H9 (cell line): ENCODE results near the gene SNN. TPM values are rescaled to one million over a fixed set of nuclear protein-coding genes. Genes with fewer than 3 reads are reported as not detected.

Experiments used
- DNase-seq: peaks from one replicate; pipeline ENCODE4 v3.0.0-alpha.2; 2017
- H2AFZ ChIP-seq: one replicate; pipeline ENCODE4 v1.6.1; 2013; ENCODE audit warnings: mild to moderate bottlenecking, low read length, control low read depth, moderate library complexity
- H2AK5ac ChIP-seq: 2 replicates; pipeline ENCODE4 v1.6.1; 2013; ENCODE audit warnings: low read length, control low read depth, mixed read lengths; ENCODE audit not compliant: insufficient read length
- H2BK120ac ChIP-seq: one replicate; pipeline ENCODE4 v1.6.1; 2013; ENCODE audit warnings: low read depth, mild to moderate bottlenecking, low read length, control low read depth, inconsistent platforms; ENCODE audit not compliant: poor library complexity, severe bottlenecking
- H2BK12ac ChIP-seq: 2 replicates; pipeline ENCODE4 v1.6.1; 2013; ENCODE audit warnings: low read length, control low read depth, mixed read lengths, low read depth; ENCODE audit not compliant: insufficient read length
- H2BK15ac ChIP-seq: 2 replicates; pipeline ENCODE4 v1.6.1; 2013; ENCODE audit warnings: low read depth, low read length, control low read depth
- H2BK20ac ChIP-seq: one replicate; pipeline ENCODE4 v1.6.1; 2013; ENCODE audit warnings: low read depth, mild to moderate bottlenecking, low read length, control low read depth, inconsistent platforms; ENCODE audit not compliant: poor library complexity, severe bottlenecking
- H2BK5ac ChIP-seq: 2 replicates; pipeline ENCODE4 v1.6.1; 2013; ENCODE audit warnings: low read length, control low read depth, mixed read lengths; ENCODE audit not compliant: insufficient read length
- H3K14ac ChIP-seq: 2 replicates; pipeline ENCODE4 v1.6.1; 2013; ENCODE audit warnings: low read length, control low read depth; ENCODE audit not compliant: insufficient read depth
- H3K18ac ChIP-seq: 2 replicates; pipeline ENCODE4 v1.6.1; 2013; ENCODE audit warnings: low read depth, mild to moderate bottlenecking, mixed read lengths, low read length, control low read depth; ENCODE audit not compliant: insufficient read length
- H3K23ac ChIP-seq: 2 replicates; pipeline ENCODE4 v1.6.1; 2013; ENCODE audit warnings: low read length, control low read depth, mixed read lengths, low read depth; ENCODE audit not compliant: insufficient read length
- H3K23me2 ChIP-seq: 2 replicates; pipeline ENCODE4 v1.6.1; 2013; ENCODE audit warnings: low read depth, mild to moderate bottlenecking, mixed read lengths, low read length, control low read depth; ENCODE audit not compliant: insufficient read length, poor library complexity, severe bottlenecking
- H3K27ac ChIP-seq: 2 replicates; pipeline ENCODE4 v1.5.1; 2013; ENCODE audit warnings: low read length, control low read depth, mixed read lengths, low read depth; ENCODE audit not compliant: insufficient read length
- H3K27me3 ChIP-seq: 2 replicates; pipeline ENCODE4 v1.6.1; 2013; ENCODE audit warnings: low read length, control low read depth, inconsistent platforms; ENCODE audit not compliant: insufficient read depth
- H3K4ac ChIP-seq: 2 replicates; pipeline ENCODE4 v1.6.1; 2013; ENCODE audit warnings: low read depth, mild to moderate bottlenecking, control low read depth, inconsistent platforms, low read length, moderate library complexity
- H3K4me1 ChIP-seq: 2 replicates; pipeline ENCODE4 v1.6.1; 2013; ENCODE audit warnings: low read length, control low read depth, inconsistent platforms; ENCODE audit not compliant: insufficient read depth
- H3K4me2 ChIP-seq: 2 replicates; pipeline ENCODE4 v1.6.1; 2013; ENCODE audit warnings: low read length, control low read depth, mixed read lengths; ENCODE audit not compliant: insufficient read length, insufficient read depth
- H3K56ac ChIP-seq: 2 replicates; pipeline ENCODE4 v1.6.1; 2013; ENCODE audit warnings: low read depth, mild to moderate bottlenecking, mixed read lengths, low read length, control low read depth; ENCODE audit not compliant: insufficient read length
- H3K79me1 ChIP-seq: 2 replicates; pipeline ENCODE4 v1.6.1; 2013; ENCODE audit warnings: low read depth, mild to moderate bottlenecking, moderate library complexity, low read length, control low read depth, inconsistent platforms; ENCODE audit not compliant: insufficient read depth, poor library complexity, severe bottlenecking
- H3K79me2 ChIP-seq: 2 replicates; pipeline ENCODE4 v1.6.1; 2013; ENCODE audit warnings: low read length, control low read depth, inconsistent platforms; ENCODE audit not compliant: insufficient read depth
- H3K9ac ChIP-seq: 2 replicates; pipeline ENCODE4 v1.6.1; 2013; ENCODE audit warnings: low read length, control low read depth, mixed read lengths; ENCODE audit not compliant: insufficient read length; ENCODE audit errors: extremely low read depth
- H3K9me3 ChIP-seq: one replicate; pipeline ENCODE4 v1.6.1; 2013; ENCODE audit warnings: low read depth, low read length, inconsistent platforms; ENCODE audit not compliant: control insufficient read depth
- H3T11ph ChIP-seq: one replicate; pipeline ENCODE4 v1.6.1; 2013; ENCODE audit warnings: mild to moderate bottlenecking, low read length, control low read depth, inconsistent platforms
- H4K20me1 ChIP-seq: one replicate; pipeline ENCODE4 v1.6.1; 2013; ENCODE audit not compliant: control insufficient read depth, insufficient read length, insufficient read depth
- H4K5ac ChIP-seq: 2 replicates; pipeline ENCODE4 v1.6.1; 2013; ENCODE audit warnings: low read depth, mild to moderate bottlenecking, mixed read lengths, low read length, control low read depth; ENCODE audit not compliant: insufficient read length
- H4K8ac ChIP-seq: replicated peaks from 2 replicates; pipeline ENCODE4 v1.6.1; 2013; ENCODE audit warnings: low read length, control low read depth, mixed read lengths, low read depth; ENCODE audit not compliant: insufficient read length
- H4K91ac ChIP-seq: 2 replicates; pipeline ENCODE4 v1.6.1; 2013; ENCODE audit warnings: low read depth, mild to moderate bottlenecking, moderate library complexity, mixed read lengths, low read length, control low read depth; ENCODE audit not compliant: insufficient read length
- H3K27ac Mint-ChIP-seq, 3 experiments: 2 replicates in 2 of 3; 3 replicates in 1 of 3; pipeline ENCODE4 v1.8.0; 2020 to 2021; ENCODE audit warnings: mixed read lengths in 3 of 3, mild to moderate bottlenecking in 1 of 3, moderate library complexity in 1 of 3
- H3K27me3 Mint-ChIP-seq: 2 replicates; pipeline ENCODE4 v1.8.0; 2021; ENCODE audit warnings: low read depth, mild to moderate bottlenecking, moderate library complexity, mixed read lengths
- H3K36me3 Mint-ChIP-seq, 3 experiments: 2 replicates in 2 of 3; 3 replicates in 1 of 3; pipeline ENCODE4 v1.8.0; 2020 to 2021; ENCODE audit warnings: low read depth in 3 of 3, mixed read lengths in 3 of 3; ENCODE audit not compliant: insufficient read depth in 1 of 3
- H3K4me1 Mint-ChIP-seq, 2 experiments: 2 replicates each; pipeline ENCODE4 v1.8.0; 2020; ENCODE audit warnings: mixed read lengths in 2 of 2
- H3K4me3 Mint-ChIP-seq, 2 experiments: 2 replicates in 1 of 2; 3 replicates in 1 of 2; pipeline ENCODE4 v1.8.0; 2020 to 2021; ENCODE audit warnings: mild to moderate bottlenecking in 2 of 2, mixed read lengths in 2 of 2, moderate library complexity in 1 of 2
- H3K9me3 Mint-ChIP-seq, 2 experiments: 2 replicates in 1 of 2; 3 replicates in 1 of 2; pipeline ENCODE4 v1.8.0; 2020; ENCODE audit warnings: mild to moderate bottlenecking in 2 of 2, mixed read lengths in 2 of 2, moderate library complexity in 1 of 2
- CTCF ChIP-seq: fragments of 200-600 bp; sonication (generic); conservative IDR thresholded peaks from 3 replicates; pipeline ENCODE4 v1.8.0; 2021; ENCODE audit warnings: antibody characterized with exemption, mild to moderate bottlenecking
- WGBS: extraction: QIAGEN DNeasy Blood & Tissue Kit; methylation state at CpG from one replicate; pipeline ENCODE4 v1.1.7; 2013; ENCODE audit warnings: missing lambda C conversion rate, low lambda C conversion rate, mixed read lengths; ENCODE audit not compliant: insufficient read length; ENCODE audit errors: extremely low coverage; 5-methylcytosine and 5-hydroxymethylcytosine counted together
- total RNA-seq: library from RNA; stranded (reverse); gene quantifications from 2 replicates; pipeline ENCODE4 v1.2.1, GENCODE V29; 2021

Gene SNN
- total RNA-seq, 1 experiment from 2014 or later = 44.2 TPM

GRCh38 chr16:11671676-11672075 is 3.4 kb downstream of the SNN start:
- no peak overlapping the region; the same call in 1 of the 2 replicates for H3K14ac ChIP-seq
- H2BK12ac ChIP-seq = no peak overlapping the region
- no CpG with 5 or more reads among the region's 8 CpGs for WGBS
- no peak overlapping the region for H4K8ac ChIP-seq
- no peak for DNase-seq
- no peaks in the 10 kb centered on the region; the same call in 1 of the 2 replicates for H3K4me1 ChIP-seq
- no peaks in the 10 kb centered on the region for H3K27me3 ChIP-seq
- H4K20me1 ChIP-seq = peaks cover 6% of the 10 kb centered on the region
- no peak overlapping the region for H2BK120ac ChIP-seq
- Mint-ChIP-seq H3K36me3 (peaks cover 12 to 18% (median 13%) of the 10 kb centered on the region in 3 experiments), H3K4me3 (no peak overlapping the region), H3K9me3 (no peaks in the 10 kb centered on the region; a peak in 1 of 5 replicates), H3K4me1 (peaks cover 40 to 43% of the 10 kb centered on the region in 2 experiments), H3K27me3 (peaks cover 4% of the 10 kb centered on the region), H3K27ac (peak overlapping the region; percentile 80 to 93 (median 85); a peak in 5 of 7 replicates)
- H2BK5ac ChIP-seq = no peak overlapping the region
- peaks cover 11% of the 10 kb centered on the region; the same call in 1 of the 2 replicates for H3K79me2 ChIP-seq
- no peak overlapping the region for H4K91ac ChIP-seq
- no peak overlapping the region for H3K4me2 ChIP-seq
- no peaks in the 10 kb centered on the region for H3K9me3 ChIP-seq
- H3K56ac ChIP-seq = no peak overlapping the region
- no peak overlapping the region for H3K23ac ChIP-seq
- H3K18ac ChIP-seq = no peak overlapping the region
- no peak overlapping the region for H2AFZ ChIP-seq
- H3T11ph ChIP-seq = no peak overlapping the region
- no peak overlapping the region for H3K9ac ChIP-seq
- H3K79me1 ChIP-seq = peaks cover 8% of the 10 kb centered on the region
- no peak overlapping the region for H2BK15ac ChIP-seq
- no peak for TF ChIP-seq CTCF
- H3K27ac ChIP-seq = no peak overlapping the region
- H3K4ac ChIP-seq = no peak overlapping the region
- H4K5ac ChIP-seq = no peak overlapping the region
- H2AK5ac ChIP-seq = no peak overlapping the region
- no peaks in the 10 kb centered on the region for H3K23me2 ChIP-seq
- no peak overlapping the region for H2BK20ac ChIP-seq
